HG03025 (cell line): ENCODE results near the gene RHOH.

ENCODE experiments used
- ATAC-seq: cut with Tn5 transposase; IDR thresholded peaks from one replicate; pipeline ENCODE4 v1.9.1; 2021; ENCODE audit warnings: mild to moderate bottlenecking, moderate library complexity; ENCODE audit not compliant: unreplicated experiment, low FRiP score

The RHOH gene

GRCh38 chr4:40231316-40231863 is 34.6 kb downstream of the RHOH start:
- no peak for ATAC-seq

GRCh38 chr4:40232610-40233009 is 35.8 kb downstream of the RHOH start:
- ATAC-seq = no peak

GRCh38 chr4:40233227-40233626 is 36.4 kb downstream of the RHOH start:
- no peak for ATAC-seq

- no peak for ATAC-seq
These were observed 37.7 kb downstream of the RHOH start for GRCh38 chr4:40234519-40235039.

GRCh38 chr4:40238008-40238699 is 41.3 kb downstream of the RHOH start:
- ATAC-seq = no peak

GRCh38 chr4:40238700-40239548 is 42.1 kb downstream of the RHOH start:
- ATAC-seq = no peak

- no peak for ATAC-seq
These were observed 43.3 kb downstream of the RHOH start for GRCh38 chr4:40240040-40240653.

GRCh38 chr4:40241026-40241425 is 44.2 kb downstream of the RHOH start:
- ATAC-seq = no peak

- ATAC-seq = no peak
These were observed 45.1 kb downstream of the RHOH start for GRCh38 chr4:40241941-40242340.

GRCh38 chr4:40243386-40243948 is 46.6 kb downstream of the RHOH start:
- ATAC-seq = no peak

GRCh38 chr4:40244606-40245005 is 47.8 kb downstream of the RHOH start:
- ATAC-seq = no peak

- no peak for ATAC-seq
These were observed 48.7 kb downstream of the RHOH start for GRCh38 chr4:40245550-40245949.

GRCh38 chr4:40246011-40246900 is 49.4 kb downstream of the RHOH start:
- no peak for ATAC-seq

GRCh38 chr4:40246938-40247337 is 50.1 kb downstream of the RHOH start:
- ATAC-seq = no peak

GRCh38 chr4:40247350-40247749 is 50.5 kb downstream of the RHOH start:
- no peak for ATAC-seq

- ATAC-seq = no peak
These were observed 54.5 kb downstream of the RHOH start for GRCh38 chr4:40251366-40251765.

- no peak for ATAC-seq
These were observed 57.1 kb downstream of the RHOH start for GRCh38 chr4:40253906-40254305.

GRCh38 chr4:40254608-40255392 is 58.0 kb downstream of the RHOH start:
- no peak for ATAC-seq
